Ascending aorta (tissue), 2 donors: Measurements from ENCODE around the gene SAMD11. TPM values are rescaled to one million over a fixed set of nuclear protein-coding genes. Genes with fewer than 3 reads are reported as not detected.

ENCODE experiments used
- DNase-seq, 2 donors: peaks; one replicate each; pipeline ENCODE4 v3.0.0-alpha.2; 2019; ENCODE audit warnings: low spot score in 2 of 2
- H3K27ac ChIP-seq, 2 donors: fragments of 200-600 bp; sonication (generic); one replicate each; pipeline ENCODE4 v1.5.1; 2016 to 2017; ENCODE audit warnings: mild to moderate bottlenecking in 1 of 2
- H3K27me3 ChIP-seq: fragments of 200-600 bp; sonication (generic); one replicate; pipeline ENCODE4 v1.5.1; 2017
- H3K36me3 ChIP-seq, 2 donors: fragments of 200-600 bp; sonication (generic); one replicate each; pipeline ENCODE4 v1.5.1; 2016
- H3K4me1 ChIP-seq, 2 donors: fragments of 200-600 bp; sonication (generic); one replicate each; pipeline ENCODE4 v1.5.1; 2016 to 2017; ENCODE audit warnings: mild to moderate bottlenecking in 1 of 2
- H3K4me3 ChIP-seq, 2 donors: fragments of 200-600 bp; sonication (generic); one replicate each; pipeline ENCODE4 v1.5.1; 2016 to 2017; ENCODE audit warnings: mild to moderate bottlenecking in 1 of 2
- H3K9me3 ChIP-seq, 2 donors: fragments of 200-600 bp; sonication (generic); one replicate each; pipeline ENCODE4 v1.5.1; 2016
- intact Hi-C: fragments of 100-400 bp; cut with DNase I; formaldehyde crosslinking; loops from one replicate; pipeline ENCODE4 v1.15.1; 2023
- total RNA-seq: library from RNA; depleted of rRNA; stranded (reverse); fragments of >200 nt; gene quantifications from one replicate; pipeline ENCODE4 v1.1.0, GENCODE V29; 2016
- TF ChIP-seq, protein P1 (sequence below), 3 experiments: fragments of 200-600 bp in 2 of 3; fragments of 450-650 bp in 1 of 3; sonication (generic) in 2 of 3; IDR thresholded peaks; one replicate each; pipeline ENCODE4 v1.5.1; 2016 to 2019; ENCODE audit warnings: antibody characterized with exemption in 3 of 3, mild to moderate bottlenecking in 1 of 3, moderate library complexity in 1 of 3

Gene SAMD11
- total RNA-seq, 1 donor from 2014 or later: 9.7 TPM

DNA sequence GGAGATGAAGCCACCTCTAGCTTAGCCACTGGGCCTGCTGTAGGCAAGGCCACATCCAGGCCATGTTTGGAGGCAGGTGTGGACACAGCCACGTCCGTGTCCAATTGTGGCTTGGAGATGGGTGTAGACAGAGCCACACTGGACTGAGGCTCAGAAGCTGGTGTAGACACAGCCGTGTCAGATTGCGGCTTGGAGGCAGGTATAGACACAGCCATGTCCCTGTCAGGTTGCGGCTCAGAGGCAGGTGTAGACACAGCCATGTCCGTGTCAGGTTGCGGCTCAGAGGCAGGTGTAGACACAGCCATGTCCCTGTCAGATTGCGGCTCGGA is 56.0 kb downstream of the SAMD11 start:
- Histone ChIP-seq H3K9me3 (no peaks in the 10 kb centered on the region), H3K27ac (no peak overlapping the region), H3K27me3 (peaks cover under 1% of the 10 kb centered on the region), H3K4me1 (peaks cover 2 to 3% of the 10 kb centered on the region in 2 donors), H3K4me3 (no peak overlapping the region), H3K36me3 (no peaks in the 10 kb centered on the region)
- intact Hi-C loops: no loop called here
- TF ChIP-seq, protein P1, sequence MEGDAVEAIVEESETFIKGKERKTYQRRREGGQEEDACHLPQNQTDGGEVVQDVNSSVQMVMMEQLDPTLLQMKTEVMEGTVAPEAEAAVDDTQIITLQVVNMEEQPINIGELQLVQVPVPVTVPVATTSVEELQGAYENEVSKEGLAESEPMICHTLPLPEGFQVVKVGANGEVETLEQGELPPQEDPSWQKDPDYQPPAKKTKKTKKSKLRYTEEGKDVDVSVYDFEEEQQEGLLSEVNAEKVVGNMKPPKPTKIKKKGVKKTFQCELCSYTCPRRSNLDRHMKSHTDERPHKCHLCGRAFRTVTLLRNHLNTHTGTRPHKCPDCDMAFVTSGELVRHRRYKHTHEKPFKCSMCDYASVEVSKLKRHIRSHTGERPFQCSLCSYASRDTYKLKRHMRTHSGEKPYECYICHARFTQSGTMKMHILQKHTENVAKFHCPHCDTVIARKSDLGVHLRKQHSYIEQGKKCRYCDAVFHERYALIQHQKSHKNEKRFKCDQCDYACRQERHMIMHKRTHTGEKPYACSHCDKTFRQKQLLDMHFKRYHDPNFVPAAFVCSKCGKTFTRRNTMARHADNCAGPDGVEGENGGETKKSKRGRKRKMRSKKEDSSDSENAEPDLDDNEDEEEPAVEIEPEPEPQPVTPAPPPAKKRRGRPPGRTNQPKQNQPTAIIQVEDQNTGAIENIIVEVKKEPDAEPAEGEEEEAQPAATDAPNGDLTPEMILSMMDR (IDR thresholded peaks at IDR 0.05): no peak
- DNase-seq: no peak

DNA sequence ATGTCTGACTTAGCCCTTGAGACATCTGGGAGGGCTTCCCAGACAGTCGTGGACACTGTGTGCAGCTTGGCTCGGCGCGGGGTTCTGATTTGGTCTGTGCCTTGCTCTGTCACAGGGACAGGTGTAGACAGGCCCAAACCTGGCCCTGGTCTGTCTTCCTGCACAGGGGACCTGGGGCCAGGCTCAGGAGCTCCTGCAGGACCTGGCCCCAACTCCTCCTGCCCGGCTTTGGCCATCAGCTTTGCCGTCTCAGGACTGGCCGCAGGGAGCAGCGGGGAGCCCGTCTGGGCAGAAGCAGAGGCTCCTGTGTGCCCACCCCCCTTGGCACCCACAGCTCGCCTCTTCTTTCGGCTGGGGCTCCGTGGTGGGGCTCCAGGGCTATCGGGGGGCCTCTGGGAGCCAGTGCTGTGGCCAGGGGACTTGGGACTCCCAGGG is 56.4 kb downstream of the SAMD11 start:
- intact Hi-C loops: no loop called here
- no peaks in the 10 kb centered on the region for H3K27me3 ChIP-seq
- TF ChIP-seq, protein P1 (IDR thresholded peaks at IDR 0.05): no peak
- no peak overlapping the region for H3K27ac ChIP-seq
- no peaks in the 10 kb centered on the region for H3K9me3 ChIP-seq
- H3K4me3 ChIP-seq: no peak overlapping the region
- H3K4me1 ChIP-seq: peaks cover 2 to 3% of the 10 kb centered on the region in 2 donors
- no peak for DNase-seq
- no peaks in the 10 kb centered on the region for H3K36me3 ChIP-seq

DNA sequence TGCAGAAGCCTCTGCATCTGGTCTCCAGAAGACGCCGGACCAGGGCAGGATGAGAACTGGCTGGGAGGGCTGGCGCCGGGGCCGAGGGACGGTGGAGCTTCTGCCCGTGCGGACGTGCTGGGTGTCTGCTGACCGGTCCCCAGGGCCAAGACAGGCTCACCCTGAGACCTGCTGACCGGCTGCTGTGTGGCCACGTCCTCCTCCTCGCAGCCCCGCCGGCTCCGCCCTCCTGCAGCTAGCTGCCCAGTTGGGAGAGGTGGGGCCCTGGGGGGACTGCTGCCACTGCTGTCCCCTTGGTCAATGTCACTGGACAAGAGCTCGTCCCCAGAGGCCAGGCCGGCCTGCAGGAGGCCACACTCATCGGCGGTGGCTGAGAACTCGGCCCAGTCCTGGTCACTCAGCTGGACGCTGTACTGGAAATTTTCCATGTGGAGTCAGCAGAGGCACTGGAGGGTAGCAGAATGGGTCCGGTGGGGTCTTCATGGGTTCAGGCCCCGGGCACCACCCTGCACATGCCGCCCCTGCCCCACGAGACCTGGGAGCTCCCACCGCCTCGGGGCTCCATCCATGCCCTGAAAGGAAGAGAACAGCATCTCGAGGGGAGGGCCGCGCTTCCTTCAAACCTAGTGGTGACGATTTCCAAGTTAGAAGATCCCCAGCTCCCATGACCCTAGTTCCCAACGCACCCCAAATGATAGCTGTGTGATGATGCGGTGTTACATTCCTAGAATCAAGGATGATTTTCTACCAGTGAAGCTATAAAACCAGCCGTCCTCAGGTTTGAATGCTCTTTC is 57.1 kb downstream of the SAMD11 start:
- Histone ChIP-seq H3K36me3 (no peaks in the 10 kb centered on the region), H3K9me3 (no peaks in the 10 kb centered on the region), H3K27me3 (no peaks in the 10 kb centered on the region), H3K4me1 (peaks cover 2% of the 10 kb centered on the region in 2 donors), H3K27ac (no peak overlapping the region), H3K4me3 (no peak overlapping the region)
- intact Hi-C loops: no loop called here
- no peak for DNase-seq
- TF ChIP-seq, protein P1 (IDR thresholded peaks at IDR 0.05): no peak

DNA sequence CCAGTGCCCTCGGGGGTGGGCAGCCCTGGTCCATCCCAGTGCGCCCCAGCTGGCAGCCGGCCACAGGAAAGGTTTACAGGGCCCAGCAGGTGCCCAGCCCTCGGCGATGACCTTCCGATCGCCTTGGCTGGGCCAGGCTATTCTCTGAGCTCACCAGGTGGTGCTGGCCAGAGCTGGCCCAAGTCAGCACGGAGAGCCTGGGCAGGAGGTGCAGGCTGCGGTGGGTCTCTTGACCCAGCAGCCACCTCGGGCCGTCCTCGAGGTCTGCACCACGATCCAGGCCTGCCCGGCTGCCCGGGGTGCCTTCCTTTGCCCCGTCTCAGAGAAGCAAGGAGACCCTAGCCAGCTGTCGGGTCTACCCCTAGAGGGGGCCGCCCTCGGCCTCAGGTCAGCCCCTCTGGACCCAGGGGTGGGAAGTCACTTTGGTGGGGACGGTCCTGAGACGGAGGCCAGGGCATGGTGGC is 57.8 kb downstream of the SAMD11 start:
- TF ChIP-seq, protein P1 (IDR thresholded peaks at IDR 0.05): no peak
- Histone ChIP-seq H3K36me3 (no peaks in the 10 kb centered on the region), H3K27me3 (no peaks in the 10 kb centered on the region), H3K4me1 (no peaks in the 10 kb centered on the region), H3K27ac (no peak overlapping the region), H3K4me3 (no peak overlapping the region), H3K9me3 (no peaks in the 10 kb centered on the region)
- DNase-seq: no peak
- intact Hi-C loops: no loop called here

DNA sequence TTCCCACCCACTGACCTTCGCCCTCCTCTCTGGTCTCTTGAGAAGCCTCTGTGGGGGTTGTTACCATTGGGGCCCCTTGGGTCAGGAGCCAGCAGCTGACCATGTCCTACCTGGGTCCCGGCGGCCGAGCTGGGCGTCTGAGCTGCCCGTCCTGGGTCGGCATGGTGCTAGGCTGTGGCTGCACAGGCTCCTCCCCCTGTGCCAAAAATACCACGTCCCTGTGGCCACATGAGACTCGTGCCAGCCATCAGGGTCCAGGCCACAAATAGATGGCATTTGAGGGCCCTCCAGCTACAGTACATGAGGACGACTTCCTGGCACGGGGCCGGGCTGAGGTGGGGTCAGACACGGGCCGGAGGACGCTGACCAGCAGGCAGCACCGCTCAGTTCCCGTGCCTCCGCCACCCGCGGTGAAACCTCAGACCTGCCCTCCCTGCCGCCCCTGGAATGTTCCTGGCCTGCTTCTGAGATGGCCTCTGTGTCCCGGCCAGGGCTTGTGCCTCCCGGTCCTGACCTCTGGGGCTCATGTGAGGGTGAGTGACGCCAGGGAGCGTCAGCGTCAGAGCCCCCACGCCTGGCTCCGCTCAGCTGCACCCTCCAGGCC is 58.3 kb downstream of the SAMD11 start, which contains the start of gene PERM1:
TSS of gene PERM1 (minus strand) at position 139 of the 604 bp plus-strand sequence. CDS start 1,064 bp downstream, outside the sequence.
- Histone ChIP-seq H3K27ac (no peak within 1 kb of the TSS), H3K36me3 (no peaks in the 10 kb centered on the region), H3K4me1 (no peaks in the 10 kb centered on the region), H3K27me3 (no peaks in the 10 kb centered on the region), H3K9me3 (no peaks in the 10 kb centered on the region), H3K4me3 (no peak within 1 kb of the TSS)
- intact Hi-C loops: no loop called here
- TF ChIP-seq, protein P1 (IDR thresholded peaks at IDR 0.05): no peak
- DNase-seq: no peak
